Sciatic nerve (tissue), 2 donors: ENCODE measurements around the gene NMUR1. TPM values are rescaled to one million over a fixed set of nuclear protein-coding genes. Genes with fewer than 3 reads are reported as not detected.

ENCODE experiments used
- ATAC-seq: fragments of 200-7000 bp; cut with Tn5 transposase; one replicate; pipeline ENCODE4 v1.9.1; 2020; ENCODE audit warnings: mild to moderate bottlenecking, moderate library complexity
- DNase-seq: peaks from one replicate; pipeline ENCODE4 v3.0.0-alpha.2; 2020; ENCODE audit warnings: low spot score
- intact Hi-C: fragments of 100-400 bp; cut with DNase I; formaldehyde crosslinking; loops from one replicate; pipeline ENCODE4 v1.14.2; 2022
- total RNA-seq: library from RNA; stranded (reverse); fragmentation: NEBNext Ultra II Directional; extraction: Animal tissue kit (Norgen Biotek cat#: 25700); gene quantifications from one replicate; pipeline ENCODE4 v1.2.1, GENCODE V29; 2021
- donor health status: DM: no; HTN: no; CAD: no.
- donor health status: DM: no; HTN: no; CAD: no.

Gene NMUR1
- total RNA-seq, 1 donor from 2014 or later = 1.4 TPM

DNA sequence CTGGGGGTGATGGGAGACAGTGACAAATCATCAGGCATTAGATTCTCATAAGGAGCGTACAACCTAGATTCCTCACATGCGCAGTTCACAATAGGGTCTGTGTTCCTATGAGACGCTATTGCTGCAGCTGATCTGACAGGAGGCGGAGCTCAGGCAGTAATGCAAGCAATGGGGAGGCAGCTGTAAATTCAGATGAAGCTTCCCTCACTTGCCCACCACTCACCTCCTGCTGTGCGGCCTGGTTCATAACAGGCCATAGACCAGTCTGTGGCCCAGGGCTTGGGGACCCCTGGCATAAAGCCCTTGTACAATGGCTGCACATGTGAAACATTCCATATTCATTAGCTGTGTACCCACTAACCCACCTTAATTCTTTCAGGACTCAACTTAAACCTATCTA, 18.0 kb downstream of the NMUR1 start:
- ATAC-seq = no peak
- no peak for DNase-seq
- intact Hi-C loops = no loop called here

DNA sequence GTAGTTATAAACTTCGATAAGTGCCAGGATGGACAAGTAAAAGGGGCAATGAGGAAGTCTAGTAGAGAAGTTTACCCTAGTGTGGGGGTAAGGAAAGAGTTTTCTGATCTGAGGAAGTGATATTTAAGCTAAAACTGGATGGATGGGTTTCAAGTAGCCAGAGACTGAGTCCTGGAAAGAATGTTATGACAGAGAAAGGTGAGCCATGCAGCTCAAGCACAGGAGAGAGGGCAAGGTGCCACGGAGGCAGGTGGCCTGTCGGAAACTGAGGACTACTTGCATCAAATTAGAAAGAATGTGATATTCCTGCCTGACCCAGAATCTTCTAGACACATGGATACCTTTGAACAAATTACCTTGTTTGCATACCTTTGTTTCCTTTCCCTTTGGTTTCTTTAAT, 26.5 kb downstream of the NMUR1 start:
- DNase-seq = no peak
- no peak for ATAC-seq
- intact Hi-C loops = no loop called here

DNA sequence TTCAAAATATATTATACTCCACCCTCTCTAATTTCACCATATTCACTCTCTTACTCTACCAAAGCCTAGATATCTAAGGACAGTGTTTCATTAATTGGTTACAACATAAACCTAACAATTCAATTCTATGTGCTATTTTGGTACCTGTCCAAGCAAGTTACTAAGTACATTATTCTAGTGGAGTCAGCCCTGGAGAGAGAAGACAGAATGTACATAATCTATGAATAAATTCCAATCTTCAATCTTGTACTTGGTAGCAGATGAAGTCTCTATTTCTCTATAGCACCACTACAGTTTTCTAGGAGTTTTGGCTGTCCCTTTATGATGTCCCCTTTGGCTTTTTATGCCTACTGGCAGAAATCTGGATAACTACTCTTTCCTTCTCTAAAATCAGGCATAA, 27.6 kb downstream of the NMUR1 start:
- DNase-seq = no peak
- intact Hi-C loops = no loop called here
- ATAC-seq = no peak

DNA sequence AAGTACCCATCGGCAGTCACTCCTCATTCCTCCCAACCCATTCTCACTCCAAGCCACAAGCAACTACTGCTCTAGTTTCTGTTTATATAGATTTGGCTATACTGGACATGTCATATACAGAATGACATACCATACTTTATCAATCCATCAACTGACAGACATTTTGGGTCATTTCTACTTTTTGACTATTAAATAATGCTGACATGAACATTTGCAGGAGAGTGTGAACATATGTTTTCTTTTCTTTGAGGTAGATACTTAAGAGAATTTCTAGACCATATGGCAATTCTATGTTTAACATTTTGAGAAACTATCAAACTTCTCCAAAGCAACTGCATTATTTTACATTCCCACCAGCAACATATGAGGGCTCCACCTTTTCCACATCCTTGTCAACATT, 32.6 kb downstream of the NMUR1 start:
- intact Hi-C loops = no loop called here
- ATAC-seq = no peak
- DNase-seq = no peak

DNA sequence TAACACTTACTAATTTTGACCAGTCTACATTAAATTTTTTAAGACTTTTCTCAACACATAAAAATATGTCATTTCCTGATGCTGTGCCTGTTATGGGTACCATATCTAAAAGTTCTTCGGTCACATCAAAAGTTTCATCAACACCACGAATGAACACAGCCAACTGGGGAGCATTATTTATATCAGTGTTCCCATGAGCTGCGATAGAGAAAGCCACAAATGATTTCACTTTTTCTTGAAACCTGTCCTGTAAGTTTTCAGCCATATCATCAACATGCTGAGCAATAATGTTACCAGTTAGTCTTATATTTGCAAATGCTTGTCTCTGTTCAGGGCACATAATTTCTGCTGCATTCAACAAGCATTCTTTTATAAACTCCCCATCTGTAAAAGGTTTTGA, 35.6 kb downstream of the NMUR1 start:
- intact Hi-C loops = no loop called here
- ATAC-seq (no peak), DNase-seq (no peak)

DNA sequence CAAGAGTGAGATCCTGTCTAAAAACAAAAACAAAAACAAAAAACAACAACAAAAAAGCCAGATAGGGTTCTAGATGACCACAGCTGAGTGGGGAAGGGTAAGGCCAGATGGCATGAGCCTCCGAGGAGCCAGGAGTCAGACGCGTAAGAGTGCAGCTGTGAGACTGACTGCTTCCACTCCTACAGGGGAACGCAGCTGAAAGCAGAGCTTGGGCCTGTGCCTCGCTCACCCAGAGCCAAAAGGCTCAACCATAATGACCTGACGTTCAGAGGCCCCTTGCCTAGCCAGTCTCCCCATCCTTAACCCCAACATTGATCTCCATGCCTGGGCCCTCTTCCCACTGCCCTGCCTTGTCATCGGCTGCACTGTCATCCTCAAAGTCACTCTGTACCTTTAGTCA, 39.4 kb downstream of the NMUR1 start:
- no peak for DNase-seq
- no peak for ATAC-seq
- intact Hi-C loops = no loop called here

DNA sequence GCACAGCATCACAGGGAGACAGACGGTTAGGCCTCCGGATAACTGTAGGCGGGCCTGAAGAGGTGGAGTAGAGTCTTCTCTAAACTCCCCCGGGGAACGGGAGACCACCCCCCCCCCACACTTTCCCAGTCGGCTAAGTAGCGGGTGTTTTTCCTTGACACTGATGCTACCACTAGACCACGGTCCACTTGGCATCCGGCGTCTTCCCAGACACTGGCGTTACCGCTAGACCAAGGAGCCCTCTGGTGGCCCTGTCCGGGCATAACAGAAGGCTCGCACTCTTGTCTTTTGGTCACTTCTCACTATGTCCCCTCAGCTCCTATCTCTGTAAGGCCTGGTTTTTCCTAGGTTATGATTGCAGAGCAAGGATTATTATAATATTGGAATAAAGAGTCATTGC, 40.3 kb downstream of the NMUR1 start:
- ATAC-seq (no peak), DNase-seq (no peak)
- intact Hi-C loops = no loop called here

DNA sequence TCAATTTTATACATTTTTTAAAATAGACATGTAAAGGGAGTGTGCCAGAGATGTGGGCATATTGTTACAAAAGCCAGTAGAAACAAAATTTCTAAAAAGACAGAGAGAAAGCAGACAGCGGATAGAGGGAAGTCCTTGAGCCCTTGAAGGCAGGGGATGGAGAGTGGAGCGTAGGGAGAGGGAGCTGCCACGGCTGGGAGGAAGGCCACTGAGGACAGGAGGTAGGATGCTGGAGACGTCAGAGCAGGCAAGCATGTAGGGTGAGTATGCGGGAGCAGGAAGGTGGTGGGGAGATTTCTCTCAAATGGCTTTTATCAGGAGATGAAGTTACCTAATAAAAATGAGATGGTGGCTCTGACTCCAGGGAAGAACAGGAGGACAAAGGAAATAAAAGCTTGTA, 41.9 kb downstream of the NMUR1 start:
- ATAC-seq = no peak
- DNase-seq = no peak
- intact Hi-C loops = no loop called here

DNA sequence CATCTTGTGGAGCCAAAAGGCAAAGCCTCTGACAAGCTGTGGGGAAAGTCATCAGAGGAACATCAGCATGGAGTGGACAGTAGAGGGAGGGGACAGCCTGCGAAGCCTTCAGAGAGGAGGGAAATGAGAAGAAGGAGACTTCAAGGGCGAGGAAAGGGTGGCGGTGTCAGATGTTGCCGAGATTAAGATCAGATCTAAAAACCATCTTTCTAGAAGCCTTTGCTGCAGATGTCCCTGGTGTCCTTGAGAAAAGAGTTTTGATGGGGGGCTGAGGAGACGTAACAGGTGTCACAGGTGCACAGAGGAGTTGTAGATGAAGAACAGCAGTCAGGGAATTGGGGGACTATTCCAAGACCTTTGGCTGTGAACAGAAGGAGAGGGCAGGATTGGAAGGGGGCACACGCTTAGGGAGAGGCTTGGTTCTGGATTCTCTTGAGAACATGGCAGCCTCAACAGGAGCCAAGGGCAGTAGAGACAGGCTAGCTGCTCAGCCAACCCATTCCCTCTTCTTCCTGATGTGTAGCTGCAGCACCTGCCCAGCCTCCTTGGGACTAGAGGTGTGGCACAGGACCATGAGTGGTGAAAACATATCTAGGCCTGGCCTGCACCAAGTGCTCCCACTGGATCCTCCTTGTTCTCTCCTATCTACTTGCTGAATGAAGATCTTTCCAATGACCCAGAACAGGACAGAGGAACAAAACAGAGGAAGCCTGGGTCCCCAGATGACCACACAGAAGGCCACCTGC, 43.2 kb downstream of the NMUR1 start:
- DNase-seq = no peak
- no peak for ATAC-seq
- intact Hi-C loops = no loop called here

DNA sequence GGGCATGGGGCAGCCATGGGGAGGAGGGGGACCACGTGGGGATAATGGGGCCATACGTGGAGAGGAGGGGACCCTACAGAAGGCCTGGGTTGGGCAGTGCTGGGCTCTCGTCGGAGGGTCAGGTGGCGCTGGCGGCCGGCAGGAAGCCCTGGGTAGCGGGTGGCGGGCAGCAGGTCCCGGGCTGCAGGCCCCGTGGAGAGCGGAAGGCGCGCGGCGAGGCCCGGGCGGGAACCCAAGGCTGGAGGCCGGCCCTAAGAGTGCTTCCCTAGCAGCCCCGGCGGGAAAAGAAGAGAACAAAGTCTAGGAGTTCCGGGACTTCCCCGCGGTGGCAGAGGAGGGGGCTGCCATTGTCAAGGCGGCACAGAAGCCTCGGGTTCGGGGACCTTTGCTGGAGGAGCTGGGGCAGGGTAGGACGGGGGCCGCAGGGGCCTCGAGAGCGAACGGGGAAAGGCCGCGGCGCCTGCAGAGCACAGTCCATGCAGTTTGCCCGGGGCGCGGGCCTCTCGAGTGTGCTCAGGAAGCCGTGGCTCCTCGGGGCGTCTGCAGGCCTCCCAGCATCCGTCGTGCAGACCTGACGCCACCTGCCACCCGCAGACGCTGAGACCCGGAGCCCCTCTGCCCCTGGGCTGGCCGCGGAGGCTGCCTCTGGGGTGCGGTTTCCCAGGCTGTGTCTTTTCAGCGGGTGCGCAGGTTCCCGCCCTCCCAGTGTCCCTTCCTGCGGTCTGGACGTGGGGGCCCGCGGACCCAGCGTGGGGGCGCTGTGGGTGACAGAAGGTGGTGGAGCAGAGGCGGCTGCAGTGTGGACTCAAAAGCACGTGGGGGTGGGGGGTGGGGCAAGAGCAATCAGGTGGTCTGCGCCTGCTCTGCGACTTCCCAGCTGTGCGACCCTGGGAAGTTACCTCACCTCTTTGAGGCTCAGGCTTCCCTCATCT, 46.6 kb downstream of the NMUR1 start:
- intact Hi-C loops = no loop called here
- peak; percentile 62 for ATAC-seq
- no peak for DNase-seq

DNA sequence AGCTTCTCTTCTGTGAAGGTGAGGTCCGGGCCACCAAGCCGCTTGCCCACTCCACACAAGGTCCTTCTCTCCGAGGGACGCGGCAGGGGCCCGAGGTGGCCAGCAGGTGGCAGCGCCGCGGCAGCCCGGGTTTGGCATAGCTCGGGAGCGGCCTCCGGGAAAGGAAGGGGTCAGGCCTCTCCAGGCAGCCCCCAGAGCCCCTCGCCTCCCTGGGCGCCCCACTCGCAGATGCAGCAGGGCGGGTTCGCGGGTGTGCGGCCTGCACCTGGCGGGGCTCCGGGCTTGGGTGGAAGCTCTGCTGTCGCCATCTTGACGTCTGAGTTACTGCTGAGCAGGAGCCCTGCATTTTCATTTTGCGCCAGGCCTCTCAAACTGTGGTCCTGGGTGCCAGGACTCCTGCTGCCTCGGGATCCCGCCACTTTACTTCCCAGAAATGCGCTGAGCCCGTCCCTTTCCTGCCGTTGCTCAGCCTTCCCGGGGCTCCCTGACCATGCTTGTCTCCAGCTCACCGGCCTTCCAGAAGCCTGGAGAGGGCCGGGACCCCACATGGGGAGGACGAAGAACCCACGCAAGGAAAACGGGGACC, 47.3 kb downstream of the NMUR1 start:
- intact Hi-C loops = no loop called here
- DNase-seq (peak; percentile 84), ATAC-seq (peak; percentile 93)

DNA sequence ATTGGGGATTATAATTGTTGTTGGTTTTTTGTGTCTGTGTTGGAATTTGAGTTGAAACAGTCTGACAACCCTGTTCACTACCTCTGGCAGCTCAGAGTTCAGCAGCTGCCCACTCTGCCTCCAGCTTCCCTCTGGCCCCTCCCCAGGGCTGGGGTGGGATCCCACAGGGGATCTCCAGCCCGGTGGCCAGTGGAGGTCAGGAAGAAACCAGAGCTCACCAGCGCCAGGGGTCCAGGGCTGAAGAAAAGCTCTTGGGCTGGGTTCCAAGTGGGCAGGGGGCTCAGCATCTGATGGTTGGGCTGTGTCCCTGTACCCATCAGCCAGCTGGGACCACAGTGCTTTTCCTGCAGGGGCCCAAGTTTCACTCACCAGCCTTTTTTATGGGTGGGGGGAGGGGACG, 49.5 kb downstream of the NMUR1 start:
- intact Hi-C loops = no loop called here
- DNase-seq (no peak), ATAC-seq (no peak)

DNA sequence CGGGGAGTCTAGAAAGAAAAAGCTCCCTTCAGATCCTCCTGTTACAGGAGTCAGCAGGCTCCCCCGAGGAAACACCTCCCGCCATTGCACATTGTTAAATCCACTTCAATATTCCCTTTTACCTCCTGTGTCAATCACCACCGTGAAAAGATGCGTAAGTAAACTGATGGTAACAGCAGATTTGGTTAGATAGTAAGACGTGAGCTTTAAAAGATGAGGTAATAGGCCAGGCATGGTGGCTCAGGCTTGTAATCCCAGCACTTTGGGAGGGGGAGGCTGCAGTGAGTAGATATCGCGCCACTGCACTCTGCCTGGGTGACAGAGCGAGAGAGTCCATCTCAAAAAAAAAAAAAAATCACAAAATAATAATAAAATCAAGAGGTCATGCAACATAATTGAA, 50.8 kb downstream of the NMUR1 start:
- intact Hi-C loops = no loop called here
- no peak for ATAC-seq
- no peak for DNase-seq

DNA sequence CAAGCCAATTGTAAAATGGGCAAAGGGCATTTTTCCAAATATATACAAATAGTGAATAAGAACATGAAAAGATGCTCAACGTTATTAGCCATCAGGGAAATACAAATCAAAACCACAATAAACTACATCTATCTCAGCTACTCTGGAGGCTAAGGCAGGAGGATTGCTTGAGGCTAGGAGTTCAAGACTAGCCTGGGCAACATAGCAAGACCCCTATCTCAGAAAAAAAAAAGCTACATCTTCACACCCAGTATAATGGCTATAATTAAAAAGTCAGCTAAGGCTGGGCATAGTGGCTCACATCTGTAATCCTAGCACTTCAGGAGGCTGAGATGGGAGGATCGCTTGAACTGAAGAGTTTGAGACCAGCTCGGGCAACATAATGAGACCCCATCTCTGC, 53.3 kb downstream of the NMUR1 start:
- DNase-seq = no peak
- ATAC-seq = no peak
- intact Hi-C loops = no loop called here

DNA sequence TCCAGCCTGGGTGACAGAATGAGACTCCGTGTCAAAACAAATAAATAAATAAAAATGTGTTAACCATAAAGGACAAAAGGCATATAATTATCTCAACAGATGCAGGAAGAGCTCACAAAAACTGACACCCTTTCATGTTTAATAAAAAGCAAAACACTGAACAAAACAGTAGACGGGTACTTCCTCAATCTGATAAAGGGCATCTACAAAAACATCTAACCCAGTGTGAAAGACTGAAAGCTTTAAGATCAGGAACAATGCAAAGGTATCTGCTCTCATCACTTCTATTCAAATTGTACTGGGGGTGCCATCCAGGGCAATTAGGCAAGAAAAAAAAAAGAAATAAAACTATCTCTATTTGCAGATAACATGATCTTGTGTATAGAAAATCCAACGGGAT, 54.3 kb downstream of the NMUR1 start:
- no peak for DNase-seq
- intact Hi-C loops = no loop called here
- no peak for ATAC-seq

Other genes starting within 250 kb of the NMUR1 start
- 4.2 TPM for gene B3GNT7, start 134.7 kb downstream of the NMUR1 start, total RNA-seq
- 393 TPM for gene NCL, start 66.0 kb downstream of the NMUR1 start, total RNA-seq
- not detected for gene TEX44, start 62.4 kb upstream of the NMUR1 start, total RNA-seq
- 779 TPM for gene PTMA, start 178.1 kb upstream of the NMUR1 start, total RNA-seq